Measurements from ENCODE around the gene TOLLIP. TPM values are rescaled to one million over a fixed set of nuclear protein-coding genes. Genes with fewer than 3 reads are reported as not detected.
"Not testable (repeated sequence)": the region's sequence is repeated elsewhere in the genome, so short reads cannot be mapped to it uniquely, and the experiment has no call there.

TOLLIP gene
- total RNA-seq, 1 experiment from 2014 or later = 21.5 TPM

GRCh38 chr11:1343391-1344055 is 34.1 kb upstream of the TOLLIP start:
- DNase-seq (ENCODE audit: low read depth) = no peak

GRCh38 chr11:1342946-1343345 is 33.5 kb upstream of the TOLLIP start:
- DNase-seq (ENCODE audit: low read depth) = no peak

GRCh38 chr11:1341928-1342524 is 32.6 kb upstream of the TOLLIP start:
- peak; percentile 21 for DNase-seq (ENCODE audit: low read depth)

GRCh38 chr11:1341226-1341625 is 31.8 kb upstream of the TOLLIP start:
- not testable (repeated sequence) for DNase-seq (ENCODE audit: low read depth)

- no peak for DNase-seq (ENCODE audit: low read depth)
Measured at GRCh38 chr11:1340111-1340510, 30.7 kb upstream of the TOLLIP start.

GRCh38 chr11:1339066-1339675 is 29.7 kb upstream of the TOLLIP start:
- peak; percentile 12 for DNase-seq (ENCODE audit: low read depth)

- DNase-seq (ENCODE audit: low read depth) = no peak
Measured at GRCh38 chr11:1338201-1339065, 29.0 kb upstream of the TOLLIP start.

- DNase-seq (ENCODE audit: low read depth) = no peak
Measured at GRCh38 chr11:1337647-1338007, 28.2 kb upstream of the TOLLIP start.

GRCh38 chr11:1336836-1337646 is 27.6 kb upstream of the TOLLIP start:
- DNase-seq (ENCODE audit: low read depth) = no peak

GRCh38 chr11:1335811-1336761 is 26.7 kb upstream of the TOLLIP start:
- peak; percentile 33 for DNase-seq (ENCODE audit: low read depth)

- DNase-seq (ENCODE audit: low read depth) = no peak
Measured at GRCh38 chr11:1335264-1335810, 25.9 kb upstream of the TOLLIP start.

GRCh38 chr11:1333860-1334259 is 24.4 kb upstream of the TOLLIP start:
- no peak for DNase-seq (ENCODE audit: low read depth)

GRCh38 chr11:1333091-1333772 is 23.8 kb upstream of the TOLLIP start:
- DNase-seq (ENCODE audit: low read depth) = peak; percentile 29

- DNase-seq (ENCODE audit: low read depth) = no peak
Measured at GRCh38 chr11:1330473-1330872, 21.0 kb upstream of the TOLLIP start.

GRCh38 chr11:1327064-1327460 is 17.6 kb upstream of the TOLLIP start:
- no peak for DNase-seq (ENCODE audit: low read depth)

GRCh38 chr11:1326435-1327063 is 17.1 kb upstream of the TOLLIP start:
- peak; percentile 60 for DNase-seq (ENCODE audit: low read depth)

- DNase-seq (ENCODE audit: low read depth) = no peak
Measured at GRCh38 chr11:1323774-1324173, 14.3 kb upstream of the TOLLIP start.

- no peak for DNase-seq (ENCODE audit: low read depth)
Measured at GRCh38 chr11:1317993-1318392, 8.6 kb upstream of the TOLLIP start.

- no peak for DNase-seq (ENCODE audit: low read depth)
Measured at GRCh38 chr11:1317432-1317831, 8.0 kb upstream of the TOLLIP start.

Data from M059J (cell line).